NT2/D1 (cell line): ENCODE results near the gene PSMA7.
"Not testable (repeated sequence)": the region's sequence is repeated elsewhere in the genome, so short reads cannot be mapped to it uniquely, and the experiment has no call there.

ENCODE experiments used
- DNase-seq: peaks from one replicate; pipeline ENCODE4 v3.0.0-alpha.2; 2011; ENCODE audit warnings: low read depth, low spot score
- H3K27me3 ChIP-seq: 2 replicates; pipeline ENCODE4 v1.6.0; 2011; ENCODE audit warnings: mild to moderate bottlenecking; ENCODE audit not compliant: insufficient read length, insufficient read depth
- H3K36me3 ChIP-seq: 2 replicates; pipeline ENCODE4 v1.6.1; 2011; ENCODE audit warnings: mild to moderate bottlenecking, low read length, mixed read lengths; ENCODE audit not compliant: insufficient read depth, insufficient read length
- H3K4me1 ChIP-seq: 2 replicates; pipeline ENCODE4 v1.5.1; 2011; ENCODE audit not compliant: insufficient read depth, insufficient read length
- H3K4me3 ChIP-seq: 2 replicates; pipeline ENCODE4 v1.5.1; 2011; ENCODE audit warnings: low read depth; ENCODE audit not compliant: insufficient read length
- H3K9ac ChIP-seq: 2 replicates; pipeline ENCODE4 v1.6.0; 2011; ENCODE audit warnings: low read depth; ENCODE audit not compliant: insufficient read length
- H3K9me3 ChIP-seq: 2 replicates; pipeline ENCODE4 v1.5.1; 2011; ENCODE audit warnings: mild to moderate bottlenecking, low read length; ENCODE audit not compliant: insufficient read depth
- SUZ12 ChIP-seq: IDR thresholded peaks from 2 replicates; pipeline ENCODE4 v1.6.1; 2011; ENCODE audit not compliant: insufficient read length, insufficient read depth; ENCODE audit errors: extremely low read depth
- YY1 ChIP-seq: IDR thresholded peaks from 2 replicates; pipeline ENCODE4 v1.6.1; 2011; ENCODE audit not compliant: insufficient read length, insufficient read depth
- ZNF274 ChIP-seq: IDR thresholded peaks from 2 replicates; pipeline ENCODE4 v1.6.1; 2011; ENCODE audit warnings: mild to moderate bottlenecking, low read depth, low read length

PSMA7 gene

DNA sequence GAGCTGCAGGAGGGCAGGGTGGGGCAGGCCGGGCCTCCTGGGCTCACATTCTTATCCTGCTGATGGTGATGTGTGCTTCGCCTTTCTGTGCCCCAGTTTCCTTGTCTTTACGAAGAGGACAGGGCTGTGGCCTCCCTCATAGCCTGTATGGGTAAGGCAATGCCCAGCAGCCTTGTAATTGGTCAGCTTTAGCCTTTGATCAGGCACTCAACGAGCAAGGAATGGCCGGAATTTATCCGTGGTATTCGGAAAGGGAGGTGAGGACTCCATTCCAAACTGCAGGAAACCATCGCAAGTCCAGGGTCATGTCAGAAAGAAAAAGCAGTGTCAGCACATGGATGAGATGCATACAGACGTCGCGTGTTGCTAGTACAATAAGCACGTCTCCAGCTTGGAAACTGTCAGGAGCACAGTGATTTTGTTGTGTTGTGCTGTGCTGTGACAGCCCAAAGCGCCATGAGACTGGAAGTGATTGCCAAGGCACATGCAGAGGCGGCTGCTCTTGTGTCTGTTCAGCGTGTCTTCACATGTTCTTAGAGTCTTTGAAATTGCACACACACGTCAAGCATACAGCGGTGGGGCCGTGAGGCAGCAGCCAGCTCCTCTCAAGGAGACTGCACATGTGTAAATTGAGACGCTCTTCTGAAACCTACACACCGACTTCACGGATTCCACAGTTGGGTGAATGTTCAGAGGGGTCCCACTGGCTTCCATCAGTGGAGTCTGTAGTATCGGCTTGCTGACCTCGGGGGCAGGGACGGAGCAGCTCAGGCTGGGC is 6.5 kb upstream of the PSMA7 start:
- Histone ChIP-seq H3K4me1 (peaks cover 14% of the 10 kb centered on the region), H3K9me3 (peaks cover 19% of the 10 kb centered on the region; the same call in 1 of the 2 replicates), H3K36me3 (peaks cover 69% of the 10 kb centered on the region), H3K4me3 (no peak overlapping the region), H3K9ac (no peak overlapping the region), H3K27me3 (peaks cover 6% of the 10 kb centered on the region)
- DNase-seq, result peak; percentile 39
- TF ChIP-seq ZNF274 (no peak), SUZ12 (no peak), YY1 (no peak)

- Histone ChIP-seq H3K9me3 (peaks cover 19% of the 10 kb centered on the region; the same call in 1 of the 2 replicates), H3K9ac (peak overlapping the region; percentile 16), H3K27me3 (peaks cover 11% of the 10 kb centered on the region), H3K4me3 (no peak overlapping the region), H3K36me3 (peaks cover 65% of the 10 kb centered on the region), H3K4me1 (peaks cover 17% of the 10 kb centered on the region)
- TF ChIP-seq YY1 (no peak), ZNF274 (no peak), SUZ12 (no peak)
- no peak for DNase-seq
Measured at GRCh38 chr20:62148908-62149314, 5.7 kb upstream of the PSMA7 start.

DNA sequence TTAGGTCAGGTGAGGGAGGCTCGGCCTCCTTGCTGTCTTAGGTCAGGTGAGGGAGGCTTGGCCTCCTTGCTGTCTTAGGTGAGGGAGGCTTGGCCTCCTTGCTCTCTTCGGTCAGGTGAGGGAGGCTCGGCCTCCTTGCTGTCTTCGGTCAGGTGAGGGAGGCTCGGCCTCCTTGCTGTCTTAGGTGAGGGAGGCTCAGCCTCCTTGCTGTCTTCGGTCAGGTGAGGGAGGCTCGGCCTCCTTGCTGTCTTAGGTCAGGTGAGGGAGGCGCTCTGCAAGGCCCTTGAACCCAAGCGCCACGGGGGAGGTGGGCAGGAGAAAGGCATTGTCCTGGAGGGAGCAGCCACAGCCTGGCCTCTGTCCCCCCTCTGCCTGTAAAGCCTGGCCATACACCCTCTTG is 5.2 kb upstream of the PSMA7 start:
- peaks cover 11% of the 10 kb centered on the region for H3K27me3 ChIP-seq
- H3K4me3 ChIP-seq, DNase-seq: not testable (repeated sequence)
- H3K36me3 ChIP-seq, result peaks cover 60% of the 10 kb centered on the region
- peak overlapping the region; percentile 16 for H3K9ac ChIP-seq
- peaks cover 15% of the 10 kb centered on the region; the same call in 1 of the 2 replicates for H3K9me3 ChIP-seq
- peaks cover 17% of the 10 kb centered on the region for H3K4me1 ChIP-seq

- H3K9ac ChIP-seq, result no peak overlapping the region
- peaks cover 7% of the 10 kb centered on the region; the same call in 1 of the 2 replicates for H3K9me3 ChIP-seq
- DNase-seq, result no peak
- no peak overlapping the region for H3K4me3 ChIP-seq
- peaks cover 52% of the 10 kb centered on the region for H3K36me3 ChIP-seq
- H3K27me3 ChIP-seq, result peaks cover 11% of the 10 kb centered on the region
- no peak for TF ChIP-seq SUZ12
- no peak for TF ChIP-seq YY1
- TF ChIP-seq ZNF274, result no peak
- H3K4me1 ChIP-seq, result peaks cover 17% of the 10 kb centered on the region
Measured at GRCh38 chr20:62147528-62147927, 4.3 kb upstream of the PSMA7 start.

DNA sequence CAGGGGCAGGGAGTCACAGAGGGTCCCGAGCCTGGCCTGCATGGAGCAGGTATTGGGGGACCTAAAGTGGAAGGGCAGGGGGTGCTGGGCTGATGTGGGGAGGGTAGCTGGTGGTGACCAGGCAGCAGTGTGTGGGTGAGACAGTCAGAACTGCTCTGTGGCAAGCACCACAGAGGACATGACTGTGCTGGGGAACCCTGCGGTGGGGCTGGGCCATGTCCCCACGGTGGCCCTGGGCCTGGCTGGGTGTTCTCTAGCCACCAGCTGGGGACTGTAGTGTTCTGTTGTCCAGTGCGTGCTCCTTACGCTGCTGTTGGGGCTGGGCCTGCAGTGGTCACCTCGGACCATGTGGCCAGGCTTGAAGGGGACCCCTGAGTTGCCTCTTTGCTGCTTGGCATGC is 3.9 kb upstream of the PSMA7 start:
- H3K4me1 ChIP-seq, result peaks cover 17% of the 10 kb centered on the region
- TF ChIP-seq YY1 (no peak), ZNF274 (no peak), SUZ12 (no peak)
- H3K27me3 ChIP-seq, result peaks cover 11% of the 10 kb centered on the region
- DNase-seq, result no peak
- no peak overlapping the region for H3K4me3 ChIP-seq
- peaks cover 2% of the 10 kb centered on the region; the same call in 1 of the 2 replicates for H3K9me3 ChIP-seq
- H3K9ac ChIP-seq, result peak overlapping the region; percentile 17
- peaks cover 48% of the 10 kb centered on the region for H3K36me3 ChIP-seq

- TF ChIP-seq ZNF274, result no peak
- TF ChIP-seq SUZ12, result no peak
- TF ChIP-seq YY1, result no peak
Measured at GRCh38 chr20:62146019-62146755, 3.0 kb upstream of the PSMA7 start.

GRCh38 chr20:62145688-62146018 is 2.5 kb upstream of the PSMA7 start:
- H3K36me3 ChIP-seq, result peaks cover 50% of the 10 kb centered on the region
- DNase-seq, result no peak
- no peak overlapping the region for H3K4me3 ChIP-seq
- no peaks in the 10 kb centered on the region for H3K9me3 ChIP-seq
- H3K27me3 ChIP-seq, result peaks cover 11% of the 10 kb centered on the region
- TF ChIP-seq ZNF274 (no peak), SUZ12 (no peak), YY1 (no peak)
- H3K4me1 ChIP-seq, result peaks cover 24% of the 10 kb centered on the region
- no peak overlapping the region for H3K9ac ChIP-seq

More at GRCh38 chr20:62146019-62146755, 3.0 kb upstream of the PSMA7 start:
- no peak for DNase-seq
- Histone ChIP-seq H3K9me3 (no peaks in the 10 kb centered on the region), H3K27me3 (peaks cover 11% of the 10 kb centered on the region), H3K4me3 (no peak overlapping the region), H3K9ac (no peak overlapping the region), H3K4me1 (peaks cover 22% of the 10 kb centered on the region), H3K36me3 (peaks cover 50% of the 10 kb centered on the region)
